GM18498 (cell line): ENCODE results near the gene ZFAND3.

ENCODE experiments used
- ATAC-seq: cut with Tn5 transposase; IDR thresholded peaks from one replicate; pipeline ENCODE4 v1.9.1; 2021; ENCODE audit warnings: mild to moderate bottlenecking, moderate library complexity; ENCODE audit not compliant: unreplicated experiment

The ZFAND3 gene

DNA sequence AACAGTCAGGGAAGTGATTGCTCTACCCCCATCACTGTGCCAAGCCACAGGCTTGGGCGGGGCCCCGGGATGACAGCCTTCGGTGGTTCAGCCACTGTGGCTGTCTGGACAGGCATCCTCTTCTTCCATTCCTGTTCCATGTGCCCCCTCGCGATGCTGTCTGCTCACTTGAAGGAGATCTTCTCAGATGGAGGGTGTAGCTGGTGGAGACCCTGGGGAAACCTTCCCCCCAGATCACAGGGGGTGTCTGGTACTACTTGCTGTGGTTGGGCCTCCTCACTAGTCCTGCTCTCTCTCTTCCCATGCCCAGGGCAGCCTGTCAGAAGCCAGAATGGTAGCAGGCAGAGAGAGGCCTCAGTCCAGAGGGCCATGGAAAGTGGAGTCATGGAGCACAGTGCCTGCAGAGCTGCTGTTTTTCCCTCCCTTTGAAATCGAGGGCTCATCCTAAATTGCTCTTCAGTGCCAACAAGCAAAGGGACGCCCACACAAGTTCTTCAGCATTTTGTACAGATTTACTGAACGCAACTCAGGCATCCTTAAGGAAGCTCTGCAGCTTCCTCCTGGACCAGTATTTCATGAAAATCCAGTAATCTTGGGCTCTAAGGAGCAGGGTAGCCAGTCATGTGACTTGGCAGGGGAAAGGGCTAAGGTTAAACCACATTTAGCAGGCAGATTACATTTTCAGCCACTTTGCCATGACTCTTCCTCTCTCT lies 326.6 kb downstream of the ZFAND3 start:
- ATAC-seq: no peak

DNA sequence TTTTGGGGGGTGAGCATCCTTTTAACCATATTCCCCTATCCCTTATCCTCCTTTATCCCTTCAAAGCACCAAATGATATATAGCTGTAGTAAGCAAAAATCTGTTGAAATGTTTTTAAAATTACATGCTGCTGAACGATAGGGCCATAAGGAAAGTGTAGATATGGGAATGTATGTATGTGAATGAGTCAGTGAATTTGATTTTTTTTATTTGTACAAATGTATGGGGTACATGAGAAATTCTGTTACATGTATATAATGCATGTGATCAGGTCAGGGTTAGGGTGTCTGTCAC lies 327.2 kb downstream of the ZFAND3 start:
- no peak for ATAC-seq

DNA sequence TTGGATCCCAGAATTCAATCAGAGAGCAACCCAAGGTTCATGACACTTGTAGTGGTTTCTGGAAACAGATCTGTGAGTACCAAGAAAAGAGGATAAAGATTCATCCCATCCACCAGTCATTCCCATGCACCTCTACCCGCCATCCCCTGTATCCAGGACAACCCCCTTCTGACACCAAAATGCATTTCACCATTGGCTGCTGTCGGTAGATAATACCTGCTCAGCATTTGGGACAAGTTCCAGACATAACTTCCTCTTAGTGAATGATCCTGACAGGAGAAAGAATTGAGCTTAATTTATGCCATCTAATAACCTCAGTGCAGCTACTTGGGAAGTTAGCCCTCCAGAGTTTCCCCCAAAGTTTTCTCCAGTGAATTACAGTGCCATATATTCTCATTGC lies 329.1 kb downstream of the ZFAND3 start:
- ATAC-seq: no peak

DNA sequence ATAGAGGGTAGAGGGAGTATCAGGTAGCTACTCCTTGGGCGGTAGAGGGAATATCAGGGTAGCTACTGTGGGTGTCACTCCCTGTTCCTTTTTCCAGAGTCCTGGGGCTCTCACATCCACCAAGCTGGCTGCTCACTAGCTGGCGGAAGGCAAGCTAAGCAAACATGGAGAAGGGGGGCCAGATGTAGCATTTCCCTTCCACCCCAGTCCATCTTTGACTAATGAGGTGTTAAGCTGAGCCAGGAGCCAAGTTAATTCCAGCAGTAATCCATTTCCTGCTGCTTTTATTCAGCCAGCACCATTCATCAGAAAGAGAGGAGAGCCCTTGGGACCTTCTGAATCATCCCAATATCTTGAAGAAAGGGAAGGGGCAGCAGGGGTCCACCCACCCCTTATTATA lies 330.0 kb downstream of the ZFAND3 start:
- no peak for ATAC-seq

DNA sequence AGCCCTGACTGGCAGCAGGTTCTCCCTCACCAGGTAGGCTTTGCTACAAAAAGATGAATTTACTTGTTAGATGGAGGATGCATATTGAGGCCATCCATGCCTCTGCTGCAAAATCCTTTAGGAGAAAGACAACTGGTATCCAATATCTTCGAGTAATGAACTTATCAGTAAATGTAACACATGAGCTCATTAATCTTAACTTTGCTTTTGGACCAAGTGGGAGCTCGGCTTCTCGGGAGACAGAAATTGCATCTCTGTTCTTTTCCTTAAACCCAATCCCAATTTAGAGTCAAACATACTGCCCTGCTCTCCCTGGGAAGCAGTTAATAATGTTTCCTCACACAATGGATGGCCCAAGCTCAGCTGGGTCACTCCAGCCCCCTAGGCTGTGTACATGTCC lies 330.5 kb downstream of the ZFAND3 start:
- ATAC-seq: no peak

DNA sequence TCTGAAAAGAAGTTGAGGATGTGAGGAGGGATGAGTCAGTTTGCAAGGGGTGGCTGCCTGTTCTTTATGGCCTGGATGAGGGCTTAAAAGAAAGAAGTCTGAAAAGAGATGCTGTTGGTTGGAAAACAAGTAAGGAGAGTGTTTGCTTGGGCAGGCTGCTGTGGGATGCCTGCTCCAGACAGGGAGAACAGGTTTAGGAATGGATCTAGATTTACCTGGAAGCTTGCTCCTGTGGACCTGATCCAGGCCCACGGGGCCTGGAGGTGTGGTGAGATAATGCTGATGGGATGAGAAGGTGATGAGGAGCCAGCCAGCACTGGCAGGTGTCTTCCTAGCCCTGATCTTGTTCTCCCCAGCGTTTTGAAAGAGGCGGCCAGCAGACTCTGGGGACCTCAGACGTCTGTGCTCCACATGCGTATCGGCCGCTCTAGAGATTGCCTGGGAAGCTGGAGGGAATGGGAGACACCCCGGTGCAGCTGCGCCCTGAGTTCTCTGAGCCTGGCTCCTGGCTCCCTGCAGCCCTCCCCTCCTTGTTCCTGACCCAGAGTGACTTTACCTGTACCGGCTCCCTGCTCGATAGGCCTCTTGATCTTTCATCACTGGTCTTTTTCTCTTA lies 331.3 kb downstream of the ZFAND3 start:
- no peak for ATAC-seq

DNA sequence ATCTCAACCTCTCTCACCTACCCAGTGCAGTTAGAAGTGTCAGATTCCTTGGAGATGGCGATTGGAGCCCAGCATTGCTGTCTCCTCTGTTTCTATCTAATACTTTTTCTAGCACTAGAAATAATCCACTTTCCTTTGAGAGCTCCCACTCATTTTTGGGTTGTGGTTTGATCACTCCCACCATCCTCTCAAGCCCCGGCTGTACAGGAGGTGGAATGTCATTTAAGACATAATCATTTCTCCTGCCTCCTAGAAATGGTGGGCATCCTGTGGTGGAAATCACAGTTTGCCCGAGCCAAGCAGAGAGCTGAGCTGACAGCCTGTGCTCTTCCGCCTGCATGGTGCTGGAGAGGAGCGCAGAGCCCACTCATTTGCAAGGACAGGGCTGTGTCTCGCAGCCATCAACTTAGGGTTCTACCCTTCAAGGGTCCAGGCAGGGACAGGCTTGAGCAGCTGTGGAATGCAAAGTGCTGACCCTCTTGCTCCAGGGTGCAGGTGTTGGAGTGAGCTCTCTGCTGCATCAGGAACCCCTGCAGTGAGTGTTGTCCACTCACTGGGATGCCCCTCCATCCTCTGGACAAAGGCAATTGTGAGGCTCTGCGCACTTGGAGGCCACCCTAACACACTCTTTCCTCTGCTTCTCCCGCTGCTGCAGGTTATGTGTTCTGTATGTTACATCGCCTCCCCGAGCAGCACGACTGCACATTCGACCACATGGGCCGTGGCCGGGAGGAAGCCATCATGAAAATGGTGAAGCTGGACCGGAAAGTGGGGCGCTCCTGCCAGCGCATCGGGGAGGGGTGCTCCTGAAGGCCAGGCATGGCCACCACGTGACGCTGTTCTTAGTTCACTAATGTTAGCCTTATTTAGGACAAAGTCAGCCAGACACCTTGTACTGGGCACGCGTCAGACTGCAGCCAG lies 332.3 kb downstream of the ZFAND3 start:
- no peak for ATAC-seq

DNA sequence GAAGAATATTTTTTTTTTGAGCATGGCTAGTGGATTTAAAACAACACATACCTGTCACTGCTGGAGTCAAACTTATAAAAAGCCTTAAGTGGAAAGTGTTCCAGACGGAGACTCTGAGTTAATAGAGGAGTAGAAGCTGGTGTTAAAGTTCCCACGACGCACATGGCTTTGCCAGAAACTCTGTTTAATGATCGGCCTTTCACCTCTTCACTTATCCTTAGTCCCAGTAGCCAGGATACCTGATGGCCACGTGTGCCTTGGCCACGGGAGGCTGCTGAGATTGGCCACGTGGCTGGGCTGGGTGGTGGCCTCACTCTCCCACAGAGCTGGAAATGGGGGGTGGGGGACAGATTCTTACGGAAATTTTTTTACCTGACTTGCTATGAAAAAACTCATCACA lies 333.1 kb downstream of the ZFAND3 start:
- ATAC-seq: no peak

DNA sequence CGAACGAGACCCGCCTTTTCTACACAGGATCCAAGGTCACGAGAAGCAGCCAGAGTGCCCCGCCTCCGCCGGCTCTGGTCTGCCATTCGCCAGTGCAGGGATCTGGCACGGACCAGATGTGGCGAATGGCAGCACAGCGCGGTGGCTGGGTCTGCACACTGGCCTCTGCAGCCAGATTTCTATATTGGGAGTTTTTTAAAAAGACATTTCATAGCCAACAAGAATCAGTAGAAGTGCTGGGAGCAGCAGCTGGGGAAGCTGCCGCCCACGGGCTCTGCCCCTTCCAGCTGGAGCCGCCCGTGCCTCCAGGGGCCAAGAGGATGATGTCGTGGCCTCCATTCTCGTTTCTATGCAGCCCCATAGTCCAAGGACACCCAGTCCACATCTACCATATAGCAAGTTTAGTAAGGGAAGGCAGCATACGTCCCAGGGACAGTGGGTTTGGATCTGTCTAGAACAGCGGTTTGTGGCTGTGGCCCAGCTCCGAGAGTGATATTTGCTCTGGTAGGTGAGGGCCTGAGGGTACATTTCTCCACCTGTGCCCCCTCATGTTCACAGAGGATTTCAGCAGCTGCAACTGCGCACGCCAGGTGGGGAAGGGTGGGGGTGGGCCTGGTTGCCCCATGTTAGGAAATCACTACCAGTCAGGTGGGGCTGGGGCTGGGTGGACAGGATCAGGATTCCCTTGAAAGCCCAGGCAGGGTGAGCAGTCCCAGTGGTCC lies 333.7 kb downstream of the ZFAND3 start:
- no peak for ATAC-seq

DNA sequence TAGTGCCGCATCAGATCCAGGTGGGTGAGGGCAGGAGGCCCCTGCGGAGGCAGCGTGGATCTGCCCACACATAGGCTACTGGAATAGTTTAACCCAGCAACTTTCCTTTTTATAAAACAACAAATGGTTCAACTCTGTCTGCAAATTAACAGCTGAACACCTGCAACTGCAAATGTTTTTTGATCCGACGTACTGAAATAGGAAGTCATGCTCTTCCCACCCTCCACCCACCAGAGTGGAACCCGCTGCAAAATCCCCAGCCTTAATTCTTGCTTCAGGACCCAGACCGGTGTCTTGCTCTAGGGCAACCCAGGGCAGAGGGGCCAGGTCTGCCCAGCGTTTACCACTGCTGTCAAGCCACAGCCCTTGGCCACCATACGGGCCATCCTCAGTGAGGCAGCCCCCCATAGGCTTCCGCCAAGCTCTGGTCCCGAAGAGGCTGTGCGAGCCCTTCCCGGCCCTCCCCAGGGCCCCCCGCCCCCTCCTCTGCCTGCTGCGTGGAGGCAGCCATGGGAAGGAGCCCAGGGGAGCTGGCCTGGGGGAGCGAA lies 334.3 kb downstream of the ZFAND3 start:
- ATAC-seq: no peak

DNA sequence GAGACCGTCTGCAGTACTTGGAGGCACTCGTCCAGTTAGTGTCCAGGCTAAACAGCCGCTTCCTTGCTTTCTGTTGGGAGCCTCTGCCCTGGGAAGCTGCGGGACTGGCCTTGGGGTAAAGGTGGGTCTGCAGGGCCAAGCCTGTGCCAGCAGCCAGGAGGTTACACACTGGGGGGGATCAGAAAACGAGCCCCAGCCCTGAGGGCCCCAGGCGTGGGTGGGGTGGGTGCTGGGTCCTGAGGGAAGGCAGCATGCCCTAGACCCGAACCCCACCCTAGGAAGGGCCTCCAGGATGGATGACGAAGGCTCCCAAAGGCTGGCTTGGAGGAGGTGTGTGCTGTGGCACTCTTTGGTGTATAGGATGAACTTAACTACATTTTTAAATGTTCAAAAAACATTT lies 335.2 kb downstream of the ZFAND3 start:
- no peak for ATAC-seq

DNA sequence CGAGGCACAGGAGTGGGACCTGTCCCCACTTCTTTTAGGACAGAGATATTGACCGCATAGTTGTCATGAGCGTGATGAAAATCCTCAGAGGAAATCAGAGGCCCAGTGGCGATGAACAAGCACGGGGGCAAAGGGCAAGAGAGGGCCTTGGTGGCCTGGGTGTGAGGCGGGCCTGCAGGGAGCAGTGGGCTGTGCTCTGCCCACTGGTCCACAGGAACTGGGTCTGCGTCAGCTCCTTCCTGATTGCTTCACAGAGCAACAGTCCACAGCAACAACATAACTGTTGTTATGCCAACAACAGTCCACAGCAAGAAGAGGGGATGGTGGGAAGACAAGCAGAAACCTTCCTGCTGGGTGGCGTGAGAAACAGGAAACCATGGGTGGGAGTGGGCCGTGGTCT lies 335.6 kb downstream of the ZFAND3 start:
- ATAC-seq: no peak

DNA sequence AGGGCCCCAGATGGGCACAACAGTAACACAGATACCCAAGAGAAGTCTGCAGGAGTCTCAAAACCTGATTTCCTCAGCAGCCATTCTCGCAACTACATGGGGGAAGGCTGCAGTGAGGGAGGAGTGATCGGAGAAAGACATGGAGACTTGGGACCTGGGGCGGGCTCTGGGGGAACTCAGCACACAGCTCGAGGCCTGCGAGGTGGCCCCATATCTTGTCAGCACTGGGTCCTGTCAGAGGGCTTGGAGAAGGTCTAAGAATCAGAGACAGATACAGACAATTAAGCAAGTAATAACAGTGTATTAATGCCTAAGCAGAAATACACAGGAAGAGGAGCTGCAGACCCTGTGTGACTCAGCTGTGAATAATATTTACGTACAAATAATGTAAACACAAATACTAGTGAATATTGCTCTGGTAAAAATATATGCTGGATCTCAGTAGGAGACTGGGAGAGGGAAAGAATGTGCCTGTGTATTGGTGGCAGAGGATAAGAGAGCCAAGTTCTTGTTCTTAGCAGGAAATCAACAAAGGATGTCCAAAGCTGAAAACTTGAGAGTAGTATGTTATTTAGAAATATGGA lies 336.2 kb downstream of the ZFAND3 start:
- no peak for ATAC-seq

DNA sequence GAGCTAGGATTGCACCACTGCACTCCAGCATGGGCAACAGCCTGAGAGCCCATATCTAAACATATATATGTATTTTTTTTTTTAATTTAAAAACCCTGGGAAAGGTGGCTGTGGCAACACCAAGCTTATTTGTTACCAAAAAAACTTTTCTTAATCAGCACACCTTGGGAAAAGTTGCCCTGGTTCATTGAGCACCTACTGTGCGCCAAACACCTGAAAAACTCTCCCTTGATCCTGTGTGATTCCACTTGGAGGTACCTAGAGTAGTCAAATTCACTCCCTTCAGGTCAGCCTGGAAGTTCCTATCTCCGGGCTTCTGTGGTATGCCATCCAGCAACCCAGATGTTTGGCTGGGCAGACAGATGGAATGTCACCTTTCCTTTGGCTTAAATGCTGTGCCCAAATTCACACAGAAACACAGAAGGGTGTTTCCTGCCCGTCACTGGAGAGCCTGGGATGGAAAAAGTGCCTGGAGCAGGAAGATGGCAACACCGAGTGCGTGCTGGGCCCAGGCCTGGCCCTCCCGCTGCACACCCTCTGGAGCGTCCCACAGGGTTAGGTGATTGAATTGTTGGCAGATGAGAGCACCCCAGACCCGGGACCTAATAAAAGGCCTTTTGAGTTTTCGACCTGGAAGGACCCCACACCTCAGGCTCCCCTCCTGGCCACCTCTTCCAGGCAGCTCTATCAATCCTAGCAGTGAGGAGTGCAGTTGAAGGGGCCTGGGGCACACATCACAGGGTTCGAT lies 337.5 kb downstream of the ZFAND3 start:
- no peak for ATAC-seq

DNA sequence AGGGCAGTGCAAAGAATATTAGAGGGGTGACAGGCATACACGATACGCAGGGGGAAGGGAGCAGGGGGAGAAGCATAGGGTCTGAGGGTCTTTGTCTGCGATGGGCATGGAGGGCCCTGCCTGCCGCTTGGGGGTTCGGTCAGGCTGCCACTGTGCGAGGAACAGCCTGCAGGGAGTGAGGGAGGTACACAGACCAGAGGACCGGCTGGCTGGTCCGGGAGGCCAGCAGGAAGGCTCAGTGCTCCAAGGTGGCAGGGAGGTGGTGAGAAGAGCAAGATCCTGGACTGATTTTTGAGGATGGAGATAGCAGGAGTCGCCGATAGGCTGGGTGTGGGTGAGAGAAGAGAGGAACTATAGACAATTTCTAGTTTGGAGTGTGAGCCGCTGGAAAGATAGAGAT lies 338.4 kb downstream of the ZFAND3 start:
- no peak for ATAC-seq

DNA sequence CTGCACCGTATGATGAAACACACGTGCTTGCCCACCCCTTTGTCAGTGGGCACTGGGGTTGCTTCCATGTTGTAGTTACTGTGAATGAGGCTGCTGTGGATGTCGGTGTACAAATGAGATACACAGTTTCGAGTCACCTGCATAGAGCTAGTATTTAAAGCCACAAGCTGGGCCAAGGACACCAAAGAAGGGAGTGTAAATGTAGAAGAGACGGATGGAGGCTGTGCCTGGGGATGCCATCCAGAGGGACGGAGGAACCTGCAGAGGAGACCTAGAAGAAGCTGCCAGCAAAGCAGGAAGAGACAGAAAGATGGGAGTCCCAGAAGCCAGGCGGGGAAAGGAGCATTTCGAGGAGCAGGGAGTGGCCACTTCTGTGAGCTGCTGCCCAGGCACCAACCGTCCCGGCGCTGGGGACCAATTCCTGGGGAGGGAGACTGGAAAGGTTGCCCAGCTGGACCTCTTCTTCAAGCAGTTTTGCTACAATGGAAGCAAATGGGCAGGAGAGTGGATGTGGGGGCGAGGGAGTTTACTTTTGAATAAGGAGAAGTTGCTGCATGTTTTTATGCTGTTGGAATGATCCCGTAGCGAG lies 339.3 kb downstream of the ZFAND3 start:
- ATAC-seq: no peak

DNA sequence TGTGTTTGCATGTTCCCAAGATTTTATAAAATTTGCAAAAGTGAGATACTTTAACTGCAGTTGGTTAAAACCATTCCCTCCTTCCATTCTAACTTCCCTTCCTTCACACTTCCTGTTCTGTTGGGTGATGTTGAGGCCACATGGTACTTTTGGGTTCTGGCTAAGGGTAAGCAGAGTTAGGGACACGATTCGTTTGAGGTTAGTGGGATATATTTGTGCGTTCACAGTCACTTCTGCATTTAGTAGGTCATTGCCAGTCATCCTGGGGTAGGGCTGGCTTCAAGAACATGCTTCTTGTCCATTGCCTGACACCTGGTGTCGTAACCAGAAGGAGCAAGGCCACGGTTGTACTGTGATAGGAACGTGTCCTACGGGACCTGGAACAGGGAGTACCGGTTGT lies 340.1 kb downstream of the ZFAND3 start:
- no peak for ATAC-seq

DNA sequence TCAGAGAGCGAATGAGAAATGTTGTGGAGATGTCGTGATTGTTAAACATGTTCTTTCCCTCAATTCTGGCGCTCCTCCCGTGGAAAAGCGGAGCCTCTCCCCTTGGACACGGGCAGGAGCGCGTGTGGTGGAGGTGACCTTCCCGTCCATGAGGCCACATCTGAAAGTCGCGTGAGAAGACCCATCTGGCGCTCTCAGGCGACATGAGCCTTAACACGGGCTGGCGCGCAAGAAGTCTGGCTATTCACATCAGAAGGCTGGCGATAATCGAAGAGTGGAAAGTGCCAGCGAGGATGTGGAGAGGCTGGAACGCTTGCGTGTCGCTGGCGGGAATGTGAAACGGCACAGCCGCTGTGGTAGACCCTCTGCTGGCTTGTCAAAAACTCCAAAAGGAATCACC lies 341.3 kb downstream of the ZFAND3 start:
- ATAC-seq: no peak

DNA sequence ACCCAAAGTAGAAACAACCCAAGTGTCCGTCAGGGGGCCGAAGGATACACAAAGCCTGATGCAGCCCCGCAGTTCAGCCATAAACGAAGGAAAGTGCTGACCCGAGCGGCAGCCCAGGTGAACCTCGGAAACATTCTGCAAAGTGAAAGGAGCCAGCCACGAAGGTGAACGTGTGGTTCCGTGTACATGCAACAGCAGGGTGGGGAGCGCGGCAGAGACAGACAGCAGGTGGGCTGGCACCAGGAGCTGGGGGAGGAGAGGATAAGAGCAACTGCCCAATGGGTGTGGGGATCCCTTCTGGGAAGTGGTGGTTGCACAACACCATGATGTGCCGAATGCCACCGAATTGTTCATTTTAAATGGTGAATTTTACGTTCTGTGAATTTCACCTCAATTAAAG lies 341.8 kb downstream of the ZFAND3 start:
- ATAC-seq: no peak
